Measurements from ENCODE around the gene STX7.

Gene STX7

GRCh38 chr6:132525866-132526265 lies 12.9 kb upstream of the STX7 start:
- TF ChIP-seq CTCF (IDR thresholded peaks at IDR 0.05; ENCODE audit: insufficient read depth, low read length, missing control alignments), result no peak
- POLR2A ChIA-PET, result no interaction called here
- no peak overlapping the region for H3K4me3 ChIP-seq (ENCODE audit: low read depth, low read length)
- CTCF ChIA-PET, result interaction anchor here (0.6 to 1.4 kb wide), 3 partner anchors 143 to 270 kb away, joined by 3 to 6 read pairs (median 3); no protein-coding TSS in a partner anchor
- no peak for DNase-seq (ENCODE audit: low read depth, low spot score)

- DNase-seq (ENCODE audit: low read depth, low spot score), result no peak
- ChIA-PET CTCF (interaction anchor here (0.9 to 1.4 kb wide), 3 partner anchors 193 to 274 kb away, joined by 3 to 6 read pairs (median 3); partner anchors contain the start of gene SLC18B1), POLR2A (no interaction called here)
- no peak for TF ChIP-seq CTCF (IDR thresholded peaks at IDR 0.05; ENCODE audit: insufficient read depth, low read length, missing control alignments)
- no peak overlapping the region for H3K4me3 ChIP-seq (ENCODE audit: low read depth, low read length)
These were observed 11.7 kb upstream of the STX7 start for GRCh38 chr6:132524646-132525045.

GRCh38 chr6:132520953-132521352 lies 8.0 kb upstream of the STX7 start:
- CTCF ChIA-PET, result no interaction called here
- no peak overlapping the region for H3K4me3 ChIP-seq (ENCODE audit: low read depth, low read length)
- no peak for TF ChIP-seq CTCF (IDR thresholded peaks at IDR 0.05; ENCODE audit: insufficient read depth, low read length, missing control alignments)
- no peak for DNase-seq (ENCODE audit: low read depth, low spot score)
- POLR2A ChIA-PET, result no interaction called here

- no peak for DNase-seq (ENCODE audit: low read depth, low spot score)
- ChIA-PET CTCF (interaction anchor here (1.1 to 1.5 kb wide), 5 partner anchors 13 to 1053 kb away, joined by 3 to 6 read pairs (median 5); no protein-coding TSS in a partner anchor), POLR2A (no interaction called here)
- H3K4me3 ChIP-seq (ENCODE audit: low read depth, low read length), result no peak overlapping the region
- no peak for TF ChIP-seq CTCF (IDR thresholded peaks at IDR 0.05; ENCODE audit: insufficient read depth, low read length, missing control alignments)
These were observed 2.5 kb upstream of the STX7 start for GRCh38 chr6:132515386-132515785.

- no peak overlapping the region for H3K4me3 ChIP-seq (ENCODE audit: low read depth, low read length)
- ChIA-PET CTCF (interaction anchor here (1.1 to 1.5 kb wide), 5 partner anchors 15 to 1055 kb away, joined by 3 to 6 read pairs (median 4); no protein-coding TSS in a partner anchor), POLR2A (interaction anchor here (1.7 kb wide), 1 partner anchor 301 kb away, joined by 14 read pairs; the partner anchor contains the start of gene RPS12)
- no peak for DNase-seq (ENCODE audit: low read depth, low spot score)
- TF ChIP-seq CTCF (IDR thresholded peaks at IDR 0.05; ENCODE audit: insufficient read depth, low read length, missing control alignments), result no peak
These were observed 1.1 kb upstream of the STX7 start for GRCh38 chr6:132513831-132514545.

- H3K4me3 ChIP-seq (ENCODE audit: low read depth, low read length), result peak overlapping the region; percentile 81
- ChIA-PET POLR2A (interaction anchor here (0.8 to 1.7 kb wide), 2 partner anchors 28 to 303 kb away, joined by 3 to 14 read pairs; partner anchors contain the start of gene RPS12), CTCF (interaction anchor here (1.0 to 1.6 kb wide), 8 partner anchors 11 to 286 kb away, joined by 3 to 9 read pairs (median 4); partner anchors contain the start of gene SLC18B1)
- no peak for TF ChIP-seq CTCF (IDR thresholded peaks at IDR 0.05; ENCODE audit: insufficient read depth, low read length, missing control alignments)
- DNase-seq (ENCODE audit: low read depth, low spot score), result no peak
These were observed 626 bp downstream of the STX7 start for GRCh38 chr6:132512342-132512637.

Measured in AG04449 (cell line).